ENCODE results near the gene PDE11A. TPM values are rescaled to one million over a fixed set of nuclear protein-coding genes. Genes with fewer than 3 reads are reported as not detected.

PDE11A gene
- total and polyA plus RNA-seq, 2 of the 13 experiments (the other 11 are each of a cell fraction or from before 2014, with no cell fraction given) = 1.2 to 1.7 TPM

DNA sequence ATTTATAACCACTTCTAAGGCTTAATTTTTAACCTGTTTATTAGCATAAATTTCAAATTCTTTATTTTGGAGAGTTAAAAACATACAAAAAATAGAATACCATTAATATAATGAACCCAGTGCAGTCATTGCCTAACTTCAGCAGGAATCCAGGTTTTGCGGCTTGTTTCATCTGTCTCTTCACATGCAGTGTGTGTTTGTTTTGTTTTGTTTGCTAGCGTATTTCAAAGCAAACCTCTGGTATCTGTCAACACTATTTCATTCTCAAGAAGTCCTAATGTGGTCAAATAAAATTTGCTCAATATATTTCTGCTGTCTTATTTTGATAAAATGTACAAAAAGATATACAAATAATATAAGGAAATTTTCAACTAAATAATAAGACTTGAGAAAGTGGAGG is 351.5 kb downstream of the PDE11A start (continued):
- TF ChIP-seq, protein P1, sequence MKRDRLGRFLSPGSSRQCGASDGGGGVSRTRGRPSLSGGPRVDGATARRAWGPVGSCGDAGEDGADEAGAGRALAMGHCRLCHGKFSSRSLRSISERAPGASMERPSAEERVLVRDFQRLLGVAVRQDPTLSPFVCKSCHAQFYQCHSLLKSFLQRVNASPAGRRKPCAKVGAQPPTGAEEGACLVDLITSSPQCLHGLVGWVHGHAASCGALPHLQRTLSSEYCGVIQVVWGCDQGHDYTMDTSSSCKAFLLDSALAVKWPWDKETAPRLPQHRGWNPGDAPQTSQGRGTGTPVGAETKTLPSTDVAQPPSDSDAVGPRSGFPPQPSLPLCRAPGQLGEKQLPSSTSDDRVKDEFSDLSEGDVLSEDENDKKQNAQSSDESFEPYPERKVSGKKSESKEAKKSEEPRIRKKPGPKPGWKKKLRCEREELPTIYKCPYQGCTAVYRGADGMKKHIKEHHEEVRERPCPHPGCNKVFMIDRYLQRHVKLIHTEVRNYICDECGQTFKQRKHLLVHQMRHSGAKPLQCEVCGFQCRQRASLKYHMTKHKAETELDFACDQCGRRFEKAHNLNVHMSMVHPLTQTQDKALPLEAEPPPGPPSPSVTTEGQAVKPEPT (CRISPR knock-in tag; IDR thresholded peaks at IDR 0.05; ENCODE audit: low read depth) = no peak
- TF ChIP-seq ZNF335 (CRISPR knock-in tag; IDR thresholded peaks at IDR 0.05) (no peak), ARHGAP35 (CRISPR knock-in tag; IDR thresholded peaks at IDR 0.05; ENCODE audit: borderline replicate concordance) (no peak), BHLHE40 (IDR thresholded peaks at IDR 0.05; ENCODE audit: low read length) (peak; percentile 79), ZEB1 (IDR thresholded peaks at IDR 0.05; ENCODE audit: insufficient replicate concordance, low read depth) (no peak), THYN1 (CRISPR knock-in tag; IDR thresholded peaks at IDR 0.05; ENCODE audit: borderline replicate concordance, low read depth) (no peak), FOXP1 (IDR thresholded peaks at IDR 0.05) (peak; percentile 52; the same call in 1 of the 2 replicates), FOXP1 (CRISPR knock-in tag; IDR thresholded peaks at IDR 0.05) (peak; percentile 86), CEBPB (IDR thresholded peaks at IDR 0.05; ENCODE audit: borderline replicate concordance, low read depth, low read length) (peak; percentile 62; the same call in 1 of the 2 replicates), ZSCAN20 (CRISPR knock-in tag; IDR thresholded peaks at IDR 0.05; ENCODE audit: borderline replicate concordance) (no peak), ZNF460 (CRISPR knock-in tag; IDR thresholded peaks at IDR 0.05; ENCODE audit: borderline replicate concordance) (no peak), SOX6 (IDR thresholded peaks at IDR 0.05) (no peak), SOX6 (CRISPR knock-in tag; IDR thresholded peaks at IDR 0.05) (no peak), EP300 (IDR thresholded peaks at IDR 0.05; ENCODE audit: low read depth in 2 of 2, low read length in 2 of 2) (peak in 1 of 2 experiments; percentile 63; a peak in 2 of 4 replicates), EP300 (CRISPR knock-in tag; IDR thresholded peaks at IDR 0.05; ENCODE audit: borderline replicate concordance) (no peak), CEBPG (CRISPR knock-in tag; IDR thresholded peaks at IDR 0.05) (peak; percentile 43; the same call in 1 of the 2 replicates), ZNF337 (CRISPR knock-in tag; IDR thresholded peaks at IDR 0.05; ENCODE audit: borderline replicate concordance, low read depth) (no peak), CREM (IDR thresholded peaks at IDR 0.05) (peak; percentile 30; the same call in 1 of the 2 replicates), CREM (CRISPR knock-in tag; IDR thresholded peaks at IDR 0.05) (no peak), ZNF891 (CRISPR knock-in tag; IDR thresholded peaks at IDR 0.05) (no peak), SAFB2 (CRISPR knock-in tag; IDR thresholded peaks at IDR 0.05; ENCODE audit: borderline replicate concordance, low read depth) (no peak)
- TF ChIP-seq, protein P2, sequence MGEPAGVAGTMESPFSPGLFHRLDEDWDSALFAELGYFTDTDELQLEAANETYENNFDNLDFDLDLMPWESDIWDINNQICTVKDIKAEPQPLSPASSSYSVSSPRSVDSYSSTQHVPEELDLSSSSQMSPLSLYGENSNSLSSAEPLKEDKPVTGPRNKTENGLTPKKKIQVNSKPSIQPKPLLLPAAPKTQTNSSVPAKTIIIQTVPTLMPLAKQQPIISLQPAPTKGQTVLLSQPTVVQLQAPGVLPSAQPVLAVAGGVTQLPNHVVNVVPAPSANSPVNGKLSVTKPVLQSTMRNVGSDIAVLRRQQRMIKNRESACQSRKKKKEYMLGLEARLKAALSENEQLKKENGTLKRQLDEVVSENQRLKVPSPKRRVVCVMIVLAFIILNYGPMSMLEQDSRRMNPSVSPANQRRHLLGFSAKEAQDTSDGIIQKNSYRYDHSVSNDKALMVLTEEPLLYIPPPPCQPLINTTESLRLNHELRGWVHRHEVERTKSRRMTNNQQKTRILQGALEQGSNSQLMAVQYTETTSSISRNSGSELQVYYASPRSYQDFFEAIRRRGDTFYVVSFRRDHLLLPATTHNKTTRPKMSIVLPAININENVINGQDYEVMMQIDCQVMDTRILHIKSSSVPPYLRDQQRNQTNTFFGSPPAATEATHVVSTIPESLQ (CRISPR knock-in tag; conservative IDR thresholded peaks at IDR 0.05) = no peak
- TF ChIP-seq, protein P3, sequence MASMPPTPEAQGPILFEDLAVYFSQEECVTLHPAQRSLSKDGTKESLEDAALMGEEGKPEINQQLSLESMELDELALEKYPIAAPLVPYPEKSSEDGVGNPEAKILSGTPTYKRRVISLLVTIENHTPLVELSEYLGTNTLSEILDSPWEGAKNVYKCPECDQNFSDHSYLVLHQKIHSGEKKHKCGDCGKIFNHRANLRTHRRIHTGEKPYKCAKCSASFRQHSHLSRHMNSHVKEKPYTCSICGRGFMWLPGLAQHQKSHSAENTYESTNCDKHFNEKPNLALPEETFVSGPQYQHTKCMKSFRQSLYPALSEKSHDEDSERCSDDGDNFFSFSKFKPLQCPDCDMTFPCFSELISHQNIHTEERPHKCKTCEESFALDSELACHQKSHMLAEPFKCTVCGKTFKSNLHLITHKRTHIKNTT (CRISPR knock-in tag; IDR thresholded peaks at IDR 0.05) = no peak
- TF ChIP-seq, protein P4, sequence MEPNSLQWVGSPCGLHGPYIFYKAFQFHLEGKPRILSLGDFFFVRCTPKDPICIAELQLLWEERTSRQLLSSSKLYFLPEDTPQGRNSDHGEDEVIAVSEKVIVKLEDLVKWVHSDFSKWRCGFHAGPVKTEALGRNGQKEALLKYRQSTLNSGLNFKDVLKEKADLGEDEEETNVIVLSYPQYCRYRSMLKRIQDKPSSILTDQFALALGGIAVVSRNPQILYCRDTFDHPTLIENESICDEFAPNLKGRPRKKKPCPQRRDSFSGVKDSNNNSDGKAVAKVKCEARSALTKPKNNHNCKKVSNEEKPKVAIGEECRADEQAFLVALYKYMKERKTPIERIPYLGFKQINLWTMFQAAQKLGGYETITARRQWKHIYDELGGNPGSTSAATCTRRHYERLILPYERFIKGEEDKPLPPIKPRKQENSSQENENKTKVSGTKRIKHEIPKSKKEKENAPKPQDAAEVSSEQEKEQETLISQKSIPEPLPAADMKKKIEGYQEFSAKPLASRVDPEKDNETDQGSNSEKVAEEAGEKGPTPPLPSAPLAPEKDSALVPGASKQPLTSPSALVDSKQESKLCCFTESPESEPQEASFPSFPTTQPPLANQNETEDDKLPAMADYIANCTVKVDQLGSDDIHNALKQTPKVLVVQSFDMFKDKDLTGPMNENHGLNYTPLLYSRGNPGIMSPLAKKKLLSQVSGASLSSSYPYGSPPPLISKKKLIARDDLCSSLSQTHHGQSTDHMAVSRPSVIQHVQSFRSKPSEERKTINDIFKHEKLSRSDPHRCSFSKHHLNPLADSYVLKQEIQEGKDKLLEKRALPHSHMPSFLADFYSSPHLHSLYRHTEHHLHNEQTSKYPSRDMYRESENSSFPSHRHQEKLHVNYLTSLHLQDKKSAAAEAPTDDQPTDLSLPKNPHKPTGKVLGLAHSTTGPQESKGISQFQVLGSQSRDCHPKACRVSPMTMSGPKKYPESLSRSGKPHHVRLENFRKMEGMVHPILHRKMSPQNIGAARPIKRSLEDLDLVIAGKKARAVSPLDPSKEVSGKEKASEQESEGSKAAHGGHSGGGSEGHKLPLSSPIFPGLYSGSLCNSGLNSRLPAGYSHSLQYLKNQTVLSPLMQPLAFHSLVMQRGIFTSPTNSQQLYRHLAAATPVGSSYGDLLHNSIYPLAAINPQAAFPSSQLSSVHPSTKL (CRISPR knock-in tag; IDR thresholded peaks at IDR 0.05) = peak; percentile 81
